Neural cell (in vitro differentiated cells): ENCODE data around the gene OXLD1. TPM values are rescaled to one million over a fixed set of nuclear protein-coding genes. Genes with fewer than 3 reads are reported as not detected.

Source experiments
- H2AFZ ChIP-seq: fragments of 200-600, 300-800 bp; sonication (generic), shearing (Covaris generic); 2 replicates; pipeline ENCODE4 v1.6.0; 2014; ENCODE audit warnings: low read depth, mild to moderate bottlenecking, antibody characterized with exemption, low read length, moderate library complexity
- H3F3A ChIP-seq: fragments of 200-600 bp; shearing (Covaris generic); 2 replicates; pipeline ENCODE4 v1.6.1; 2016; ENCODE audit warnings: mild to moderate bottlenecking, moderate library complexity, mixed read lengths, antibody characterized with exemption, low read length; ENCODE audit not compliant: insufficient read depth, poor library complexity, severe bottlenecking
- H3K27ac ChIP-seq: fragments of 200-600, 300-800 bp; sonication (generic), shearing (Covaris generic); 2 replicates; pipeline ENCODE4 v1.5.1; 2014; ENCODE audit warnings: mild to moderate bottlenecking, low read length, moderate library complexity
- H3K27me3 ChIP-seq: fragments of 300-800, 200-600 bp; sonication (generic), shearing (Covaris generic); 2 replicates; pipeline ENCODE4 v1.6.0; 2014; ENCODE audit warnings: mild to moderate bottlenecking, low read depth, low read length, moderate library complexity; ENCODE audit not compliant: insufficient read depth
- H3K36me3 ChIP-seq: fragments of 300-800, 200-600 bp; sonication (generic), shearing (Covaris generic); 2 replicates; pipeline ENCODE4 v1.5.1; 2014; ENCODE audit warnings: mild to moderate bottlenecking, antibody characterized with exemption, low read length, moderate library complexity; ENCODE audit not compliant: insufficient read depth
- H3K4me2 ChIP-seq: fragments of 300-800, 200-600 bp; sonication (generic), shearing (Covaris generic); 2 replicates; pipeline ENCODE4 v1.6.0; 2014; ENCODE audit warnings: mild to moderate bottlenecking, low read length
- H3K4me3 ChIP-seq: fragments of 300-800, 200-600 bp; sonication (generic), shearing (Covaris generic); 2 replicates; pipeline ENCODE4 v1.5.1; 2014; ENCODE audit warnings: mild to moderate bottlenecking, low read length, moderate library complexity
- H3K79me2 ChIP-seq: fragments of 200-600 bp; shearing (Covaris generic); replicated peaks from 2 replicates; pipeline ENCODE4 v1.6.0; 2014; ENCODE audit warnings: mild to moderate bottlenecking, low read length, moderate library complexity; ENCODE audit not compliant: insufficient read depth
- H3K9ac ChIP-seq: fragments of 300-800, 200-600 bp; sonication (generic), shearing (Covaris generic); 2 replicates; pipeline ENCODE4 v1.6.1; 2016; ENCODE audit warnings: mild to moderate bottlenecking, low read length, mixed read lengths
- H3K9me2 ChIP-seq: fragments of 200-600 bp; shearing (Covaris generic); 2 replicates; pipeline ENCODE4 v1.6.1; 2016; ENCODE audit warnings: mild to moderate bottlenecking, low read length, mixed read lengths; ENCODE audit not compliant: insufficient read depth
- H3K9me3 ChIP-seq: fragments of 200-600, 300-800 bp; sonication (generic), shearing (Covaris generic); 2 replicates; pipeline ENCODE4 v1.6.1; 2016; ENCODE audit warnings: mild to moderate bottlenecking, mixed run types, low read length, moderate library complexity, mixed read lengths
- H4K20me1 ChIP-seq: fragments of 200-600 bp; shearing (Covaris generic); 2 replicates; pipeline ENCODE4 v1.6.1; 2016; ENCODE audit warnings: mild to moderate bottlenecking, mixed run types; ENCODE audit not compliant: insufficient read depth
- EP300 ChIP-seq: fragments of 450-650 bp; conservative IDR thresholded peaks from 2 replicates; pipeline ENCODE4 v1.6.1; 2014; ENCODE audit warnings: antibody characterized with exemption, mild to moderate bottlenecking, moderate library complexity; ENCODE audit not compliant: poor library complexity, severe bottlenecking
- EZH2 ChIP-seq: fragments of 200-600, 300-800 bp; shearing (Covaris generic), sonication (generic); IDR thresholded peaks from 2 replicates; pipeline ENCODE4 v1.6.1; 2014; ENCODE audit warnings: antibody characterized with exemption, low read length, borderline replicate concordance, mild to moderate bottlenecking; ENCODE audit not compliant: insufficient read depth, poor library complexity, severe bottlenecking
- MXI1 ChIP-seq: fragments of 450-650 bp; conservative IDR thresholded peaks from 2 replicates; pipeline ENCODE4 v1.6.1; 2014; ENCODE audit warnings: antibody characterized with exemption, mild to moderate bottlenecking; ENCODE audit not compliant: poor library complexity, severe bottlenecking
- POLR2AphosphoS5 ChIP-seq: IDR thresholded peaks from 2 replicates; pipeline ENCODE4 v1.6.1; 2012
- RAD21 ChIP-seq: fragments of 450-650 bp; conservative IDR thresholded peaks from 2 replicates; pipeline ENCODE4 v1.6.1; 2014; ENCODE audit warnings: antibody characterized with exemption, mild to moderate bottlenecking, moderate library complexity
- REST ChIP-seq: IDR thresholded peaks from 2 replicates; pipeline ENCODE4 v1.6.1; 2012; ENCODE audit warnings: borderline replicate concordance
- SMC3 ChIP-seq: fragments of 450-650 bp; conservative IDR thresholded peaks from 2 replicates; pipeline ENCODE4 v1.6.1; 2014; ENCODE audit warnings: antibody characterized with exemption, mild to moderate bottlenecking, moderate library complexity; ENCODE audit not compliant: poor library complexity
- TAF1 ChIP-seq: IDR thresholded peaks from 2 replicates; pipeline ENCODE4 v1.6.1; 2012; ENCODE audit warnings: low read depth
- polyA plus RNA-seq: library from polyadenylated mRNA; depleted of rRNA; stranded (reverse); fragments of >200 nt; gene quantifications from 2 replicates; pipeline ENCODE4 v1.2.3, GENCODE V29; 2014
- TF ChIP-seq, protein P1 (sequence below): fragments of 450-650 bp; IDR thresholded peaks from 2 replicates; pipeline ENCODE4 v1.5.1; 2014; ENCODE audit warnings: antibody characterized with exemption, mild to moderate bottlenecking, moderate library complexity; ENCODE audit not compliant: poor library complexity, severe bottlenecking

OXLD1 gene
- polyA plus RNA-seq, 1 donor from 2014 or later, result 61.0 TPM

DNA sequence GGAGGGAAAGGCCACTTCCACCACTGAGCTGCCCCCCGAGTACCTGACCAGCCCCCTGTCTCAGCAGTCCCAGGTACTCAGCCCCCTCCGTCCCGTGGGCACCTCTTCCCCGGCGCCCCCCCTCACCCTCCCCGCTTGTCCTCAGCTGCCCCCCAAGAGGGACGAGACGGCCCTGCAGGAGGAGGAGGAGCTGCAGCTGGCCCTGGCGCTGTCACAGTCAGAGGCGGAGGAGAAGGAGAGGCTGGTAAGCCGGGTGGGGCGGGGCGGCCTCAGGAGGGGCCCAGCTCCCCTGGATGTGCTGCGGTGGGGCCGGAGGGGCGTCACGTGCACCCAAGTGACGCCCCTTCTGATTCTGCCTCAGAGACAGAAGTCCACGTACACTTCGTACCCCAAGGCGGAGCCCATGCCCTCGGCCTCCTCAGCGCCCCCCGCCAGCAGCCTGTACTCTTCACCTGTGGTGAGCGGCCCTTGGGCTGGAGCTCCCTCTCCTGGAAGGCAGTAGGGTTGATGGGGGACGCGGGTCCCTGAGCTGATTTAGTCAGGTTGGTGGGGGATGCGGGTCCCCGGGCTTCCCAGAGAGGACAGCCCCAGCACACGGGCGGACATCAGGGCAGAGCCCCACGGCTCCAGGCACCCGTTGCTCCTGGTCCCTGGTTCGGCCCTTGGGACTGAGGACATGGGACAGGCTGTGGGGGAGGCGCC, 27.3 kb upstream of the OXLD1 start:
- Histone ChIP-seq H3K9me2 (no peaks in the 10 kb centered on the region), H3K4me3 (no peak overlapping the region), H3K36me3 (peaks cover 5% of the 10 kb centered on the region), H4K20me1 (no peaks in the 10 kb centered on the region), H2AFZ (no peak overlapping the region), H3K27ac (no peak overlapping the region), H3K9me3 (no peaks in the 10 kb centered on the region), H3K9ac (no peak overlapping the region), H3K4me2 (no peak overlapping the region), H3K79me2 (no peaks in the 10 kb centered on the region), H3K27me3 (no peaks in the 10 kb centered on the region), H3F3A (no peaks in the 10 kb centered on the region)
- no peak for TF ChIP-seq SMC3
- no peak for TF ChIP-seq POLR2AphosphoS5
- no peak for TF ChIP-seq EZH2
- TF ChIP-seq REST, result no peak
- no peak for TF ChIP-seq MXI1
- no peak for TF ChIP-seq TAF1
- TF ChIP-seq EP300, result no peak
- no peak for TF ChIP-seq RAD21
- TF ChIP-seq, protein P1, sequence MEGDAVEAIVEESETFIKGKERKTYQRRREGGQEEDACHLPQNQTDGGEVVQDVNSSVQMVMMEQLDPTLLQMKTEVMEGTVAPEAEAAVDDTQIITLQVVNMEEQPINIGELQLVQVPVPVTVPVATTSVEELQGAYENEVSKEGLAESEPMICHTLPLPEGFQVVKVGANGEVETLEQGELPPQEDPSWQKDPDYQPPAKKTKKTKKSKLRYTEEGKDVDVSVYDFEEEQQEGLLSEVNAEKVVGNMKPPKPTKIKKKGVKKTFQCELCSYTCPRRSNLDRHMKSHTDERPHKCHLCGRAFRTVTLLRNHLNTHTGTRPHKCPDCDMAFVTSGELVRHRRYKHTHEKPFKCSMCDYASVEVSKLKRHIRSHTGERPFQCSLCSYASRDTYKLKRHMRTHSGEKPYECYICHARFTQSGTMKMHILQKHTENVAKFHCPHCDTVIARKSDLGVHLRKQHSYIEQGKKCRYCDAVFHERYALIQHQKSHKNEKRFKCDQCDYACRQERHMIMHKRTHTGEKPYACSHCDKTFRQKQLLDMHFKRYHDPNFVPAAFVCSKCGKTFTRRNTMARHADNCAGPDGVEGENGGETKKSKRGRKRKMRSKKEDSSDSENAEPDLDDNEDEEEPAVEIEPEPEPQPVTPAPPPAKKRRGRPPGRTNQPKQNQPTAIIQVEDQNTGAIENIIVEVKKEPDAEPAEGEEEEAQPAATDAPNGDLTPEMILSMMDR, result no peak

- no peaks in the 10 kb centered on the region for H4K20me1 ChIP-seq
- H3F3A ChIP-seq, result no peaks in the 10 kb centered on the region
- H3K4me3 ChIP-seq, result no peak overlapping the region
- no peaks in the 10 kb centered on the region for H3K79me2 ChIP-seq
- H3K27me3 ChIP-seq, result no peaks in the 10 kb centered on the region
- no peaks in the 10 kb centered on the region for H3K36me3 ChIP-seq
- no peaks in the 10 kb centered on the region for H3K9me2 ChIP-seq
- TF ChIP-seq RAD21, result no peak
- no peak for TF ChIP-seq POLR2AphosphoS5
- TF ChIP-seq MXI1, result no peak
- no peak for TF ChIP-seq EP300
- TF ChIP-seq REST, result no peak
- TF ChIP-seq TAF1, result no peak
- TF ChIP-seq SMC3, result no peak
- TF ChIP-seq, protein P1, result no peak
- TF ChIP-seq EZH2, result no peak
- H3K27ac ChIP-seq, result no peak overlapping the region
- H3K9ac ChIP-seq, result no peak overlapping the region
- no peaks in the 10 kb centered on the region for H3K9me3 ChIP-seq
- no peak overlapping the region for H2AFZ ChIP-seq
- no peak overlapping the region for H3K4me2 ChIP-seq
Measured at GRCh38 chr17:81691608-81692007, 25.2 kb upstream of the OXLD1 start.
